Measurements from ENCODE around the gene AP1G1.
"Not testable (repeated sequence)": the region's sequence is repeated elsewhere in the genome, so short reads cannot be mapped to it uniquely, and the experiment has no call there.

The AP1G1 gene

DNA sequence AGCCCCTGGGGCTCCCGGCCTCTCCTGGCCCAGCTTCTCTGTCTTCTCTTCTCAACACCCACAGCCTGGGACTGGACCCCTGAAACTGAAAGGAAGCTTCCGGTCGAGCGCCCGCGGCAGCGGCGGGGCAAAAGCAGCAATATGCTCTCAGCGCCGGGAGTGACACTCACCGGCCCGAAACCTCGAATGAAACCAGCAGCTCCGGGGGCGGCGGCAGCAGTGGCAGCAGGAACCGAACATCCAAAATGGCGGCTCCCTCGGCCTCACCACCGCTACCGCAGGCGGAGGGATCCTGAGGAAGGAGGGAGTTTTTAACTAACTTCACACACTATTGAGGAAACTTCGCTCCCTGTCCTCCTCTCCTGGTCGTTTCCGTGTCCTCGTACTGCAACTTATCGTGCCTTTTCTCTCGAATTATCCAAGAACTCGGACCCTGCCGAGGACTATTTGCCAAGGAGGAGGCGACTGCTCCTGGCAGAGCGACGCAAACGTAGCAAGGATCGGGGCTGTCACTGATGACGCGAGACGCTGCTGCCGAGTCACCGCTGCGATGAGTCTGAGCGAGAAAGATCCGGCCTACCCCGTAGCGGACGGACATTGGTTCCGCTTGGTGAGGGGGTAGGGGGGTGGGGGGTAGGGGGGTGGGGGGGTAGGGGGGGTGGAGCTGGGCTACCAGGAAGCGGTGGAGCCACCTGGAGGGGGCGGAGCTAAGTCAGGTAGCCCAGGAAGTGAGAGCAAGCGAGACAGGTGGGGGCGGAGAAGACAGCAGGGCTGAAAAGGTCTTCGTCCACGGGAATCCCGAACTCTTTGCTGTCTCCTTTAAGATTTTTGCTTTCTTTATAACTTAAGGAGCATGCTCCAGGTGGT lies at the start of gene AP1G1:
AP1G1 (minus strand) TSS at position 242 of the 867 bp plus-strand sequence. CDS start 19,355 bp downstream, outside the sequence.
- peak; percentile 97 for DNase-seq

GRCh38 chr16:71855937-71856662 lies 47.5 kb upstream of the AP1G1 start:
- no peak for DNase-seq

DNA sequence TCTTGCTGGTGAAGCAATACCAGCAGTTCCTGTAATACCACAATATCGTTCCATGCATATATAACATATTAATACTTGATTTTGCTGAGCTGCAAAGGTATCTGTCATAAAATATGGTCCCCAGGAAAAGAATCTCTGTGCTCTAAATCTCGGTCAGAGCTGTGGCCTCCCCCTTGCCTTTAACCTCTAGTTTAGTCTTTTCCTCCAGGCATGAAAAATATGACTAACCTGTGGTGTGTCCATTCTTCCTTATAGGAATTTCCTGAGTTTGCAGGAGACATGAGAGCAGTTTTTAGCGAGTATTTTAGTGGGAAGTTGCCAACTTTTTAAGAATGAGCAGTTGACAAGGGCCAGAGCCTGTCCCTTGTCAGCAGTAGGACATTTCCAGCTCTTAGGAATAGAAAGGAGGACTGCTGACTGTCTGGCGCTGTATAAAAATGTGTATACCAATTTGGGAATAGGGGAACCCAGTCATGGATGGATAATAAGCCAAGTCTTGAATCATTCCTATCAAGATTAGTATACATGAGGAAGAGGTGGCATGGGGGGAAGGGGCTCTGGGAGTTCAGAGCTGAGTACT lies 45.8 kb upstream of the AP1G1 start:
- DNase-seq = no peak

DNA sequence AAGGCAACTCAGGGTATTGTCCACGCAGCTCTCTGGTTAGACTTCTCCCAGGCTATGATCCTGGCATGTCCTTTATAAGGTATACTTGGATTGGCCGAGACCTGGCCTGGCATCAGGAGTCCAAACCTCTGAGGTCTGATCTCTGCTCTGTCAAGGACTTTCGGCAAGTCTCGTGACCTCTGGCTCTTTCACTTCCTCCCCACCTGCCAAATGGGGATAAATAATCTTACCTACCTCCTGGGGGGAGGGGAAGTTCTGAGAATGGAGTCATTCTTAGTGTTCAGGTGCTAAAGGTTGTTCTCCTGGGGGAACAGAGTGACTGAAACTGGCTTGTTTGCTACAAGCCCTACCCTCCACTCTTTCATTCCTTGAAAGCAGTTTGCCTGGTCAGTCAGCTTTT lies 44.8 kb upstream of the AP1G1 start:
- no peak for DNase-seq

- no peak for DNase-seq
Measured at GRCh38 chr16:71852561-71852960, 43.9 kb upstream of the AP1G1 start.

GRCh38 chr16:71852158-71852557 lies 43.5 kb upstream of the AP1G1 start:
- DNase-seq = no peak

DNA sequence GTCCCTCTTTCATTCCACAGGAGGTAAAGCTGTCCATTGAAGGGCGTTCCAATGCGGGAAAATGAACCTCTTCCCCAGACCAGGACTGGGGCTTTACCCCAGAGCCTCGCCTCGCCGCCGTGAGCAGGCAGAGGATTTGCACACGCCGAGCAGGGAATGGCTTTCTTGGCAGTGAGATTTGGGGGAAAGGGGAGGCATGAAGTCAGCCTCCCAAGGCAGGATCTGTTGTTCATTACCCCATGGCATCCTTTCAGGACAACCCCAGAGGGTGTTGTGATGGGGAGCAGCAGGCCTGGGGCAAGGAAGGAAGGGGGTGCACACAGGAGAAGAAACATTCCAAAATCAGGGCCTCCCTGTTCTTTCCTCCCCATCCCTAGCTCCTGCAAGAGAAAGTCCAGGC lies 43.1 kb upstream of the AP1G1 start:
- DNase-seq = no peak

DNA sequence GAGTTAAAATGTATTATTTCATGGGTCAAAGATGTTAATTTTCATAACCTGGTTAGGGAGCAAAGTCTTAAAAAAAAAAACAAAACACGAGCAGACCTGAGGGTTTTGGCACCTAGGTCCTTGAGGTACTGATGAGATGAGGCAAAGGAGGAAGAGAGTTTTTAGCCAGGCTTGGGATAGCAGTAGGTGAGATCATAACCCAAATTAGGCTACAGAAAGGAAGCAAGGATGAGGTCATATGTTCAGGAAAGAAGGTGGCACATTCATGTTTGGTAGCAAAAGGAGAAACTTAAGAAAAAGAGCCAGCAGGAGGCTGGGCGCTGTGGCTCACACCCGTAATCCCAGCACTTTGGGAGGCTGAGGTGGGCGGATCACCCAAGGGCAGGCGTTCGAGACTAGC lies 40.0 kb upstream of the AP1G1 start:
- no peak for DNase-seq

DNA sequence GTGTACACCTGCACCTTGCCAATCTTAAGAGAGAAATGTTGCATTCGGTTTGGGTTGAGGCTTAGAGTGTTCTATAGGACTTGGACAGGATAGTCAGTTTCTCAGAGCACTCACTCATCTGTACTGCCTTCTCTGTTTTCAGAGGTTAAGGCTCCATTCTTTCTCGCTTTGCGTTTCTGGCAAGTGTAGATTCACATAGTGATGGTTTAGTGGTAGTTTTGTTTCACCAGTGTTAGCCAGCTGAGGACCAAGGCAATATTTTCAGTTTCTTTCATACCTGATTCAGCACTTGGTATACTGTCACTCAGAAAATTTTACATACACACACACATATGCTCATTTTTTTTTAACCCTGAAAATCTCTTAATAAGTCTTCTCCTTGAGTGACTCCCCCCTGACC lies 38.5 kb upstream of the AP1G1 start:
- DNase-seq = no peak

DNA sequence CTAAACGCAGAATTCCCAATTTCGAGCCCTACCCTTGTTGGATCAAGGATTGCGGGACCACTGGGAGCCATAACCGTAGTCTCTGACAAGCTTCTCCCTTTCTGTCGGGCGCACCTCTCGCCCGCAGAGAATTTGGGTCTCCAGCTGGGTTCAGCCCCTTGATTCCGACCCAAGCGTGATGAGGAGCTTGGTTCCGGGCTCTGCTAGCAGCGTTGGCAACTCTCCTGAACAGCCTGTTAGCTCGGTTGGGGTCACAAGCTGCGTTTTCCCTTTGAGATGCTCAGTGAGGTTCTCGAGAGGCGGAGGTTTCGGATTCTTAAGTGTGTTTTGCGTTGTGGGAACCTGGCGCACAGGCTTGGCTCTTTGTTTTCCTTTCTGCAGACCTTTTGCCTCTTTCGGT lies 37.8 kb upstream of the AP1G1 start:
- DNase-seq = no peak

DNA sequence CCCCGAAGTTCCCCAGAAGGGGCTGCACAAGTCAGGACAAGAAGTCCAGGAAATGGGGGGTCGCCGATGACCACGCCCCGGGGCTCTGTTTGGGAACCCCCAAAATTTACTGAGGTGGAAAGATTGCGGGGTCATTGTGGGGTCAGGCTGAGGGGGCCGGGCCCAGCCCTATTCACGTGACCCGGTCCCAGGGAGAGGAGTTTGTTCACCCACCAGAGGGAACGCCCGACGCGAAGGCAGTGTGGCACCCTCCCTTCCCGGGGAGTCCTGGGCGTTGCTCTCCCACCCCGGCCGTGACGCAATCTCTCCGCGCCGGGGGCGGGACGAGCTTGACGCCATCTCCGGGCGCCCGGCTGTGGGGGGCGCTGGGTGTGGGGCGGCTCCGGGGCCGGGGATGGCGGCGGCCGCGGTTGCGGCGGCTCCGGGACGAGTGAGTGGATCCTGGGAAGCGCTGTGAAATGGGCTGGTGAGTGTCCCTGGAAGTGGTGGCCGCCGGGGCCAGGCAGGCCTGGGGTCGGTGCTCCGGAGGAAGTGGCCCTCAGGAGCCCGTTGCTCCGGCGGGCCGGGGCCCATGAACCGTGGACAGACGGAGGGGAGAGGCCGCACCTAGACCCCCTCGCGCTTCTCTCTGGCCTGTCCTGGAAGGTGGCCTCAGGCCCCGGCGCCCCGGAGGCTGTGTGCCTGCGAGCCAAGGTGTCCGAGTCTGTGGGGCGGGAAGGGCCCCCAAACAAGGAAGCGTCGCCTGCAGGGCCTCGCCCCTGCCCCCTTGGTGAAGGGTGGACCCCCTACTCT lies 37.2 kb upstream of the AP1G1 start, which contains the start of gene ATXN1L:
ATXN1L (plus strand) TSS at position 338 of the 792 bp plus-strand sequence. CDS start 3,765 bp downstream, outside the sequence.
- peak; percentile 94 for DNase-seq

GRCh38 chr16:71843572-71843971 lies 34.9 kb upstream of the AP1G1 start:
- DNase-seq = no peak

GRCh38 chr16:71840052-71840451 lies 31.4 kb upstream of the AP1G1 start:
- no peak for DNase-seq

GRCh38 chr16:71837150-71837549 lies 28.5 kb upstream of the AP1G1 start:
- no peak for DNase-seq

DNA sequence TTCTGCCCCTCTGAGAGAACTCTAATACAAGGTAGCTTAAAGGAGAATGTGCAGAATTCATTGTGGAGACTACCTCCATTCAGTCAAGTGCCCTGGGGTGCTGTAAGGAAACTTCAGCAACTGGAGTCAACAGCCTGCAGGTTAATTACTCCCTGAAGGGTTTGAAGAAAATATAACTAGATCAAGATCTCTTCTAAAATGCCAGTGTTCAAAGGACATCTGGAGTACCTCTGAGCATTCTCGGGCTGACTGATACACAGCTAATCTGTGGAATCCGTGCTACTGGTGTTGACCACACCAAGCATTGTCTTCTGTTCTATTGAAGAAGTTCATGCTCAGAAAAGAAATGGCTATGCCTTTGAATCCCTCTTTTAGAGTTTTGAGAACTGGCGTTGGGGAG lies 25.7 kb upstream of the AP1G1 start:
- DNase-seq = no peak

GRCh38 chr16:71832112-71832511 lies 23.5 kb upstream of the AP1G1 start:
- DNase-seq = not testable (repeated sequence)

- DNase-seq = not testable (repeated sequence)
Measured at GRCh38 chr16:71831698-71832097, 23.1 kb upstream of the AP1G1 start.

GRCh38 chr16:71830359-71830758 lies 21.7 kb upstream of the AP1G1 start:
- DNase-seq = no peak

GRCh38 chr16:71826533-71827017 lies 17.9 kb upstream of the AP1G1 start:
- DNase-seq = no peak

DNA sequence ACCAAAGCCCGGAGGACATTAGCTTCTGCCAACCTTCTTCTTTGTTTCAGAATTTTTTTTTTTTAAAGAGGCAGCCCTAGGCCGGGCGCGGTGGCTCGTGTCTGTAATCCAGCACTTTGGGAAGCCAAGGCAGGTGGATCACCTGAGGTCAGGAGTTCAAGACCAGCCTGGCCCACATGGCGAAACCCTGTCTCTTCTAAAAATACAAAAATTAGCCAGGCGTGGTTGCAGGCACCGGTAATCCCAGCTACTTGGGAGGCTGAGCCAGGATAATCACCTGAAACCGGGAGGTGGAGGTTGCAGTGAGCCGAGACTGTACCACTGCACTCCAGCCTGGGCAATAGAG lies 8.5 kb upstream of the AP1G1 start:
- DNase-seq = not testable (repeated sequence)

DNA sequence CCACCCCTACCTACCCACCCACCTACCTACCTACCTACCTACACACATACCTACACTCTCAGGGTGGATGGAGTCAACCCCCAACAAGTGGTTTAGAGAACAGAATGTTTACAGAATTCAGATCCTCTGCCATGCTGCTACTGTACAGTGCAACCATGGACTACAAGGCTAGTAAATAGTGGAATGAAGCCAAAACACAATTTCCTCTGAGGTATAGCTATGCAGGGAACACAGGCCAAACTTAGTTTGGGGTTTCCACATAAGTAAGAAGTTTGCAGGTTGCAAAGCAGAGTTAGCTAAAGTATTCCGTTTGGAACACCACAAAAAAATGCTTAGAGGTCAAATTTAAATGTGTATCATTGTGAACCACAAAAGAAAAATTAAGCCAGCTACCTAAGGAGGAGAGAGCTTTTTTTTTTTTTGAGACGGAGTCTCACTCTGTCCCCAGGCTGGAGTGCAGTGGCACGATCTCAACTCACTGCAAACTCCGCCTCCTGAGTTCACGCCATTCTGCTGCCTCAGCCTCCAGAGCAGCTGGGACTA lies 2.7 kb upstream of the AP1G1 start:
- no peak for DNase-seq

GRCh38 chr16:71810155-71810530 lies 1.5 kb upstream of the AP1G1 start:
- not testable (repeated sequence) for DNase-seq

Data from right hindlimb (tissue), 1 donor.